Sigmoid colon (tissue), 7 donors: ENCODE data around the gene FNIP1. TPM values are rescaled to one million over a fixed set of nuclear protein-coding genes. Genes with fewer than 3 reads are reported as not detected.
"Not testable (repeated sequence)": the region's sequence is repeated elsewhere in the genome, so short reads cannot be mapped to it uniquely, and the experiment has no call there.

Experiments
- DNase-seq: peaks from one replicate; pipeline ENCODE4 v3.0.0-alpha.2; 2019
- H3K27ac ChIP-seq, 4 donors: fragments of 200-600 bp; sonication (generic); one replicate each; pipeline ENCODE4 v1.5.1; 2016 to 2019; ENCODE audit warnings: mild to moderate bottlenecking in 1 of 4
- H3K27me3 ChIP-seq, 3 donors: fragments of 200-600 bp; sonication (generic); one replicate each; pipeline ENCODE4 v1.5.1; 2019; ENCODE audit warnings: mild to moderate bottlenecking in 1 of 3
- H3K36me3 ChIP-seq, 4 donors: fragments of 200-600 bp; sonication (generic); one replicate each; pipeline ENCODE4 v1.5.1; 2016 to 2019
- H3K4me1 ChIP-seq, 4 donors: fragments of 200-600 bp; sonication (generic); one replicate each; pipeline ENCODE4 v1.5.1; 2017 to 2019
- H3K4me3 ChIP-seq, 4 donors: fragments of 200-600 bp; sonication (generic); one replicate each; pipeline ENCODE4 v1.5.1; 2017 to 2019; ENCODE audit warnings: mild to moderate bottlenecking in 2 of 4, moderate library complexity in 1 of 4
- H3K9me3 ChIP-seq, 4 donors: fragments of 200-600 bp in 3 of 4; sonication (generic) in 3 of 4; one replicate each; pipeline versions ENCODE4 v1.5.1 to v1.6.1; 2013 to 2019
- EP300 ChIP-seq, 4 donors: sonication (generic); formaldehyde crosslinking; IDR thresholded peaks; one replicate each; pipeline ENCODE4 v1.6.1; 2017; ENCODE audit warnings: antibody characterized with exemption in 4 of 4
- POLR2A ChIP-seq, 2 donors: fragments of 450-650 bp; IDR thresholded peaks; one replicate each; pipeline ENCODE4 v1.6.1; 2016; ENCODE audit warnings: antibody characterized with exemption in 2 of 2, mild to moderate bottlenecking in 2 of 2, moderate library complexity in 2 of 2
- POLR2AphosphoS5 ChIP-seq, 4 donors: sonication (generic); formaldehyde crosslinking; IDR thresholded peaks; one replicate each; pipeline ENCODE4 v1.6.1; 2017; ENCODE audit warnings: antibody characterized with exemption in 4 of 4
- WGBS, 2 donors: extraction: QIAGEN DNeasy Blood & Tissue Kit; methylation state at CpG; one replicate each; pipeline ENCODE4 v1.1.7; 2013; 5-methylcytosine and 5-hydroxymethylcytosine counted together
- intact Hi-C: fragments of 100-400 bp; cut with DNase I; formaldehyde crosslinking; loops from one replicate; pipeline ENCODE4 v1.15.1; 2023
- polyA plus RNA-seq, 3 donors: library from polyadenylated mRNA; stranded (reverse); fragments of 200-250 nt; gene quantifications; one replicate each; pipeline ENCODE4 v1.2.3, GENCODE V29; 2013
- total RNA-seq, 4 donors: library from RNA; depleted of rRNA; stranded (reverse); fragments of >200 nt; gene quantifications; one replicate each; pipeline ENCODE4 v1.1.0, GENCODE V29; 2016
- TF ChIP-seq, protein P1 (sequence below), 4 experiments: fragments of 450-650 bp in 3 of 4; fragments of 200-600 bp in 1 of 4; IDR thresholded peaks; one replicate each; pipeline ENCODE4 v1.5.1; 2016 to 2019; ENCODE audit warnings: antibody characterized with exemption in 4 of 4, mild to moderate bottlenecking in 3 of 4, moderate library complexity in 2 of 4
- donor health status: healthy with polysubstance abuse.
- donor health status: Bipolar disorder and iron deficiency.
- donor health status: healthy.

The FNIP1 gene
- total and polyA plus RNA-seq, 7 donors, result 3.6 to 74.4 (median 46.4) TPM

GRCh38 chr5:131627207-131627865, 169.5 kb downstream of the FNIP1 start:
- WGBS, 2 donors, result 57 to 80% methylated on average over 4 of the region's 4 CpGs
- intact Hi-C loops, result no loop called here
- no peak for DNase-seq
- H3K27ac ChIP-seq, result no peak overlapping the region
- H3K36me3 ChIP-seq, result no peaks in the 10 kb centered on the region
- H3K4me3 ChIP-seq, result no peak overlapping the region
- no peaks in the 10 kb centered on the region for H3K27me3 ChIP-seq
- H3K9me3 ChIP-seq, result no peaks in the 10 kb centered on the region
- H3K4me1 ChIP-seq, result peaks cover 0 to 17% (median 10%) of the 10 kb centered on the region in 4 donors
- TF ChIP-seq POLR2A (IDR thresholded peaks at IDR 0.05) (no peak), POLR2AphosphoS5 (IDR thresholded peaks at IDR 0.05) (no peak), EP300 (IDR thresholded peaks at IDR 0.05) (no peak)
- TF ChIP-seq, protein P1, sequence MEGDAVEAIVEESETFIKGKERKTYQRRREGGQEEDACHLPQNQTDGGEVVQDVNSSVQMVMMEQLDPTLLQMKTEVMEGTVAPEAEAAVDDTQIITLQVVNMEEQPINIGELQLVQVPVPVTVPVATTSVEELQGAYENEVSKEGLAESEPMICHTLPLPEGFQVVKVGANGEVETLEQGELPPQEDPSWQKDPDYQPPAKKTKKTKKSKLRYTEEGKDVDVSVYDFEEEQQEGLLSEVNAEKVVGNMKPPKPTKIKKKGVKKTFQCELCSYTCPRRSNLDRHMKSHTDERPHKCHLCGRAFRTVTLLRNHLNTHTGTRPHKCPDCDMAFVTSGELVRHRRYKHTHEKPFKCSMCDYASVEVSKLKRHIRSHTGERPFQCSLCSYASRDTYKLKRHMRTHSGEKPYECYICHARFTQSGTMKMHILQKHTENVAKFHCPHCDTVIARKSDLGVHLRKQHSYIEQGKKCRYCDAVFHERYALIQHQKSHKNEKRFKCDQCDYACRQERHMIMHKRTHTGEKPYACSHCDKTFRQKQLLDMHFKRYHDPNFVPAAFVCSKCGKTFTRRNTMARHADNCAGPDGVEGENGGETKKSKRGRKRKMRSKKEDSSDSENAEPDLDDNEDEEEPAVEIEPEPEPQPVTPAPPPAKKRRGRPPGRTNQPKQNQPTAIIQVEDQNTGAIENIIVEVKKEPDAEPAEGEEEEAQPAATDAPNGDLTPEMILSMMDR (IDR thresholded peaks at IDR 0.05), result no peak

DNA sequence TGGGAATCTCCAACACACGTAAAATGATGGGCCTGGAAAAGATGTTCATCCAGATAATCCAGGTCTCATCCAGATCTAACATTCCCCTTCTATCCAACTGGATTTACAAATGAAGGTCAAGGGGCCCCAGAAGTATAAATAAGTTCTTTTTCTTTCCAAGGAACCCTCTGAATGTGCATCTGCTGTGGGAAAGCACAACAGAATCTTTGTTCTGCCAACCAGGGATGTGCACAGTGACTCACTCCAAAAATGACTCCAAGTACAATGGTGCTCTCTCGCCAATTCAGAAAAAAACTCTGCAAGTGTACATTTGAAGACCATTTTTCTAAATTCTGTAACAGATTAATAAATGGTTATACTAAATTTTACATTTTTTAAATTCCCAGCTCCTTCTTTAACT, 174.2 kb downstream of the FNIP1 start:
- no peak overlapping the region for H3K27ac ChIP-seq
- peaks cover 0 to 21% (median 8%) of the 10 kb centered on the region in 4 donors for H3K4me1 ChIP-seq
- WGBS, 2 donors, result 91 to 92% methylated on average over 2 of the region's 2 CpGs

GRCh38 chr5:131621164-131621563, 175.7 kb downstream of the FNIP1 start:
- peaks cover 0 to 21% (median 8%) of the 10 kb centered on the region in 4 donors for H3K4me1 ChIP-seq
- DNase-seq, H3K9me3 ChIP-seq, intact Hi-C loops, H3K27ac ChIP-seq, H3K27me3 ChIP-seq, H3K36me3 ChIP-seq, H3K4me3 ChIP-seq: not testable (repeated sequence)
- 97% methylated on average over 2 of the region's 2 CpGs for WGBS, 2 donors

More for the DNA sequence above, 174.2 kb downstream of the FNIP1 start:
- no peaks in the 10 kb centered on the region for H3K36me3 ChIP-seq
- TF ChIP-seq POLR2AphosphoS5 (IDR thresholded peaks at IDR 0.05) (no peak), EP300 (IDR thresholded peaks at IDR 0.05) (no peak), POLR2A (IDR thresholded peaks at IDR 0.05) (no peak)
- TF ChIP-seq, protein P1 (IDR thresholded peaks at IDR 0.05), result no peak
- intact Hi-C loops, result no loop called here
- no peaks in the 10 kb centered on the region for H3K27me3 ChIP-seq
- no peaks in the 10 kb centered on the region for H3K9me3 ChIP-seq
- H3K4me3 ChIP-seq, result no peak overlapping the region
- no peak for DNase-seq

DNA sequence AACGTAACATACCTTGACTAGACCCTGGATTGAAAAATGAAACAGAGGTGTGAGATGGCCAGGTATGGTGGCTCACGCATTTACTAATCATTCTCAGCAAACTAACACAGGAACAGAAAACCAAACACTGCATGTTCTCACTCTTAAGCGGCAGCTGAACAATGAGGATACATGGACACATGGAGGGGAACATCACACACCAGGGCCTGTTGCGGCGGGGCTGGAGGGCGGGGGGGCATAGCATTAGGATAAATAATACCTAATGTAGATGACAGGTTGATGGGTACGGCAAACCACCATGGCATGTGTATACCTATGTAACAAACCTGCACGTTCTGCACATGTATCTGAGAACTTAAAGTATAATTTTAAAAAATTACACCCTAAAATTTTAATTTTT, 177.7 kb downstream of the FNIP1 start:
- WGBS, 2 donors, result 76 to 86% methylated on average over 8 of the region's 8 CpGs
- TF ChIP-seq POLR2A (IDR thresholded peaks at IDR 0.05), result no peak
- no peak for TF ChIP-seq EP300 (IDR thresholded peaks at IDR 0.05)
- TF ChIP-seq POLR2AphosphoS5 (IDR thresholded peaks at IDR 0.05), result no peak
- TF ChIP-seq, protein P1 (IDR thresholded peaks at IDR 0.05), result no peak
- Histone ChIP-seq H3K27me3 (no peaks in the 10 kb centered on the region), H3K4me3 (no peak overlapping the region), H3K4me1 (peaks cover 0 to 21% (median 12%) of the 10 kb centered on the region in 4 donors), H3K9me3 (no peaks in the 10 kb centered on the region), H3K27ac (no peak overlapping the region), H3K36me3 (no peaks in the 10 kb centered on the region)
- no peak for DNase-seq
- intact Hi-C loops, result no loop called here

DNA sequence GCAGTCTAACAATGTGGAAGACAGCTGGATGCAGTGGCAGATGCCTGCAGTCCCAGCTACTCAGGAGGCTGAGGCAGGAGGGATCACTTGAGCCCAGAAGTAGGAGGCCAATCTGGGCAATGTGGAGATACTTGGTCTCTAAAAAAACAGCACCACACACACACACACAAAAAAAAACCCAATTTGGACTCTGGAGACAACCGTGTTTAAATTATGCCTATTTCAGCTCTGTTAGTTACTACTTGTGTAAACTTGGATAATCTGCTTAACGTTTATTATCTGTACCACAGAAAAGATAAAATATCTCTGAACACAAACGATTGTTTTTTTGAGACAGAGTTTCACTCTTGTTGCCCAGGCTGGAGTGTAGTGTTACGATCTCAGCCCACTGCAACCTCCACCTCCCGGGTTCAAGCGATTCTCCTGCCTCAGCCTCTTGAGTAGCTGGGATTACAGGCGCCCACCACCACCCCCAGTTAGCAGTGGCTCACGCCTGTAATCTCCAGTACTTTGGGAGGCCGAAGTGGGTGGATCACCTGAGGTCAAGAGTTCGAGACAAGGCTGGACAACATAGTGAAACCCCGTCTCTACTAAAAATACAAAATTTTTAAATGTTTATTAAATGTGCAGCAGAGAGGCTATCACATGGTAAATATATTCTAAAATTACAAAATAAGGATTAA, 179.5 kb downstream of the FNIP1 start:
- no peak for DNase-seq
- Histone ChIP-seq H3K27ac (no peak overlapping the region), H3K4me3 (no peak overlapping the region), H3K36me3 (no peaks in the 10 kb centered on the region), H3K9me3 (no peaks in the 10 kb centered on the region), H3K27me3 (no peaks in the 10 kb centered on the region), H3K4me1 (peaks cover 0 to 21% (median 10%) of the 10 kb centered on the region in 4 donors)
- WGBS, 2 donors, result 75 to 81% methylated on average over 11 of the region's 11 CpGs
- intact Hi-C loops, result no loop called here
- TF ChIP-seq POLR2AphosphoS5 (IDR thresholded peaks at IDR 0.05), result no peak
- TF ChIP-seq, protein P1 (IDR thresholded peaks at IDR 0.05), result no peak
- TF ChIP-seq POLR2A (IDR thresholded peaks at IDR 0.05), result no peak
- TF ChIP-seq EP300 (IDR thresholded peaks at IDR 0.05), result no peak
